A549 (cell line): ENCODE data around the gene CYB561D2.

Source experiments
- CEBPB ChIP-seq, 2 experiments: fragments of >200 bp in 1 of 2; sonication (Bioruptor Twin) in 1 of 2; formaldehyde crosslinking in 1 of 2; IDR thresholded peaks; 2 replicates each; pipeline ENCODE4 v1.6.1; 2012 to 2016
- CHD2 ChIP-seq: fragments of 150-350 bp; IDR thresholded peaks from 2 replicates; pipeline ENCODE4 v1.6.1; 2014; ENCODE audit warnings: low read length; ENCODE audit not compliant: partially characterized antibody
- POLR2A ChIP-seq: IDR thresholded peaks from 2 replicates; pipeline ENCODE4 v1.6.1; 2012; ENCODE audit warnings: mild to moderate bottlenecking, low read length
- TF ChIP-seq, protein P1 (sequence below): fragments of >200 bp; sonication (Bioruptor Twin); formaldehyde crosslinking; IDR thresholded peaks from 3 replicates; pipeline ENCODE4 v1.5.1; 2016
- TF ChIP-seq, protein P2 (sequence below): IDR thresholded peaks from 2 replicates; pipeline ENCODE4 v1.6.1; 2012
- TF ChIP-seq, protein P3 (sequence below): fragments of 200-600 bp; sonication (generic); IDR thresholded peaks from 2 replicates; pipeline ENCODE4 v1.6.1; 2016; ENCODE audit warnings: antibody characterized with exemption, mild to moderate bottlenecking, moderate library complexity
- TF ChIP-seq, protein P4 (sequence below): fragments of 450-650 bp; IDR thresholded peaks from 2 replicates; pipeline ENCODE4 v1.6.1; 2014; ENCODE audit warnings: antibody characterized with exemption
- TF ChIP-seq, protein P5 (sequence below): IDR thresholded peaks from 2 replicates; pipeline ENCODE4 v1.6.1; 2012

DNA sequence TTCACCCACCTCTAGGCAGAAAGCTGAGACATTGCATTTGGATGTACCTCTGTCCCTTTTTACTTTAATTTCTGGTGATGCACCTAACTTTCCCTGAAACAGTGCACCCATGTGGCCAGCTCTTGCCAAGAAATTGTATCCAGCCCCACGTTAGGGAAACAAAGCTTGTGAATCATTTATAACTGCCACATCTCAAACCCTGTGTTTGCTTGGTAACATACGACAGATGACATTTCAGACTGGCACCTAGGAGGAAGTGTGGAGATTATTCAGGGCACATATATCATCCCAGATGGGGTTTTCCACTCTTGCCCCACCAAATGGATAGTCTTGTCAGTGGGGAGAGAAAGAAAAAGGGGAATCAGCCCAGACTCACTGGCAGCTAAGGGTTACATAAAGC, 2.1 kb downstream of the CYB561D2 start:
- no peak for TF ChIP-seq CHD2
- no peak for TF ChIP-seq POLR2A
- TF ChIP-seq, protein P1, sequence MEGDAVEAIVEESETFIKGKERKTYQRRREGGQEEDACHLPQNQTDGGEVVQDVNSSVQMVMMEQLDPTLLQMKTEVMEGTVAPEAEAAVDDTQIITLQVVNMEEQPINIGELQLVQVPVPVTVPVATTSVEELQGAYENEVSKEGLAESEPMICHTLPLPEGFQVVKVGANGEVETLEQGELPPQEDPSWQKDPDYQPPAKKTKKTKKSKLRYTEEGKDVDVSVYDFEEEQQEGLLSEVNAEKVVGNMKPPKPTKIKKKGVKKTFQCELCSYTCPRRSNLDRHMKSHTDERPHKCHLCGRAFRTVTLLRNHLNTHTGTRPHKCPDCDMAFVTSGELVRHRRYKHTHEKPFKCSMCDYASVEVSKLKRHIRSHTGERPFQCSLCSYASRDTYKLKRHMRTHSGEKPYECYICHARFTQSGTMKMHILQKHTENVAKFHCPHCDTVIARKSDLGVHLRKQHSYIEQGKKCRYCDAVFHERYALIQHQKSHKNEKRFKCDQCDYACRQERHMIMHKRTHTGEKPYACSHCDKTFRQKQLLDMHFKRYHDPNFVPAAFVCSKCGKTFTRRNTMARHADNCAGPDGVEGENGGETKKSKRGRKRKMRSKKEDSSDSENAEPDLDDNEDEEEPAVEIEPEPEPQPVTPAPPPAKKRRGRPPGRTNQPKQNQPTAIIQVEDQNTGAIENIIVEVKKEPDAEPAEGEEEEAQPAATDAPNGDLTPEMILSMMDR, result 0 out of 3 replicates have a peak, but pooled peaks have one; percentile 9
- no peak for TF ChIP-seq CEBPB (IDR thresholded peaks at IDR 0.05)
- TF ChIP-seq, protein P2, sequence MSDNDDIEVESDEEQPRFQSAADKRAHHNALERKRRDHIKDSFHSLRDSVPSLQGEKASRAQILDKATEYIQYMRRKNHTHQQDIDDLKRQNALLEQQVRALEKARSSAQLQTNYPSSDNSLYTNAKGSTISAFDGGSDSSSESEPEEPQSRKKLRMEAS, result no peak
- TF ChIP-seq, protein P3, sequence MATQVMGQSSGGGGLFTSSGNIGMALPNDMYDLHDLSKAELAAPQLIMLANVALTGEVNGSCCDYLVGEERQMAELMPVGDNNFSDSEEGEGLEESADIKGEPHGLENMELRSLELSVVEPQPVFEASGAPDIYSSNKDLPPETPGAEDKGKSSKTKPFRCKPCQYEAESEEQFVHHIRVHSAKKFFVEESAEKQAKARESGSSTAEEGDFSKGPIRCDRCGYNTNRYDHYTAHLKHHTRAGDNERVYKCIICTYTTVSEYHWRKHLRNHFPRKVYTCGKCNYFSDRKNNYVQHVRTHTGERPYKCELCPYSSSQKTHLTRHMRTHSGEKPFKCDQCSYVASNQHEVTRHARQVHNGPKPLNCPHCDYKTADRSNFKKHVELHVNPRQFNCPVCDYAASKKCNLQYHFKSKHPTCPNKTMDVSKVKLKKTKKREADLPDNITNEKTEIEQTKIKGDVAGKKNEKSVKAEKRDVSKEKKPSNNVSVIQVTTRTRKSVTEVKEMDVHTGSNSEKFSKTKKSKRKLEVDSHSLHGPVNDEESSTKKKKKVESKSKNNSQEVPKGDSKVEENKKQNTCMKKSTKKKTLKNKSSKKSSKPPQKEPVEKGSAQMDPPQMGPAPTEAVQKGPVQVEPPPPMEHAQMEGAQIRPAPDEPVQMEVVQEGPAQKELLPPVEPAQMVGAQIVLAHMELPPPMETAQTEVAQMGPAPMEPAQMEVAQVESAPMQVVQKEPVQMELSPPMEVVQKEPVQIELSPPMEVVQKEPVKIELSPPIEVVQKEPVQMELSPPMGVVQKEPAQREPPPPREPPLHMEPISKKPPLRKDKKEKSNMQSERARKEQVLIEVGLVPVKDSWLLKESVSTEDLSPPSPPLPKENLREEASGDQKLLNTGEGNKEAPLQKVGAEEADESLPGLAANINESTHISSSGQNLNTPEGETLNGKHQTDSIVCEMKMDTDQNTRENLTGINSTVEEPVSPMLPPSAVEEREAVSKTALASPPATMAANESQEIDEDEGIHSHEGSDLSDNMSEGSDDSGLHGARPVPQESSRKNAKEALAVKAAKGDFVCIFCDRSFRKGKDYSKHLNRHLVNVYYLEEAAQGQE, result no peak
- TF ChIP-seq, protein P4, sequence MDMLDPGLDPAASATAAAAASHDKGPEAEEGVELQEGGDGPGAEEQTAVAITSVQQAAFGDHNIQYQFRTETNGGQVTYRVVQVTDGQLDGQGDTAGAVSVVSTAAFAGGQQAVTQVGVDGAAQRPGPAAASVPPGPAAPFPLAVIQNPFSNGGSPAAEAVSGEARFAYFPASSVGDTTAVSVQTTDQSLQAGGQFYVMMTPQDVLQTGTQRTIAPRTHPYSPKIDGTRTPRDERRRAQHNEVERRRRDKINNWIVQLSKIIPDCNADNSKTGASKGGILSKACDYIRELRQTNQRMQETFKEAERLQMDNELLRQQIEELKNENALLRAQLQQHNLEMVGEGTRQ, result no peak
- TF ChIP-seq, protein P5, sequence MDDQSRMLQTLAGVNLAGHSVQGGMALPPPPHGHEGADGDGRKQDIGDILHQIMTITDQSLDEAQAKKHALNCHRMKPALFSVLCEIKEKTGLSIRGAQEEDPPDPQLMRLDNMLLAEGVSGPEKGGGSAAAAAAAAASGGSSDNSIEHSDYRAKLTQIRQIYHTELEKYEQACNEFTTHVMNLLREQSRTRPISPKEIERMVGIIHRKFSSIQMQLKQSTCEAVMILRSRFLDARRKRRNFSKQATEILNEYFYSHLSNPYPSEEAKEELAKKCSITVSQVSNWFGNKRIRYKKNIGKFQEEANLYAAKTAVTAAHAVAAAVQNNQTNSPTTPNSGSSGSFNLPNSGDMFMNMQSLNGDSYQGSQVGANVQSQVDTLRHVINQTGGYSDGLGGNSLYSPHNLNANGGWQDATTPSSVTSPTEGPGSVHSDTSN, result no peak
